Heart left ventricle (tissue), 13 donors: ENCODE measurements around the gene IVNS1ABP.

Experiments used
- POLR2A ChIP-seq, 2 donors: fragments of 450-650 bp; IDR thresholded peaks; one replicate each; pipeline ENCODE4 v1.6.1; 2017; ENCODE audit warnings: antibody characterized with exemption in 2 of 2, mild to moderate bottlenecking in 2 of 2, moderate library complexity in 2 of 2
- TF ChIP-seq, protein P1 (sequence below), 12 donors: fragments of 200-600 bp; sonication (generic) in 4 of 12; IDR thresholded peaks; one replicate each; pipeline versions ENCODE4 v1.5.0 to v1.8.0; 2018 to 2022; ENCODE audit warnings: antibody characterized with exemption in 12 of 12, mild to moderate bottlenecking in 5 of 12
- donor health status: ischemic (EF 13 %, LVEDD 7.1; RV severe dilation, severe dysfunction).
- donor health status: DM: no; HTN: yes; CAD: no.
- donor health status: DM: no; HTN: no; CAD: no.
- donor health status: ischemic (EF 25% LVEDD 6.9; RV normal size, moderate dysfunction).
- donor health status: ischemic (EF 25% LVEDD 5.7; RV mildly dilated, moderate dysfunction).
- donor health status: ischemic (EF 35%, LVEDD 5.7; RV mildly dilated, moderate dysfunction).
- donor health status: nonischemic (EF 11% LVEDD 7.7; RV severe dilation, severe dysfunction).
- donor health status: DM: yes; HTN: yes; CAD: no.
- donor health status: PGD.
- donor health status: ischemic (EF 29% LVEDD 5.4; RV normal size, mild dysfunction).
- donor health status: nonischemic (EF 23%, LVEDD 6.1; RV moderate dilation, normal function).

GRCh38 chr1:185318431-185319138 lies 1.5 kb upstream of the IVNS1ABP start:
- TF ChIP-seq POLR2A (IDR thresholded peaks at IDR 0.05): no peak
- TF ChIP-seq, protein P1, sequence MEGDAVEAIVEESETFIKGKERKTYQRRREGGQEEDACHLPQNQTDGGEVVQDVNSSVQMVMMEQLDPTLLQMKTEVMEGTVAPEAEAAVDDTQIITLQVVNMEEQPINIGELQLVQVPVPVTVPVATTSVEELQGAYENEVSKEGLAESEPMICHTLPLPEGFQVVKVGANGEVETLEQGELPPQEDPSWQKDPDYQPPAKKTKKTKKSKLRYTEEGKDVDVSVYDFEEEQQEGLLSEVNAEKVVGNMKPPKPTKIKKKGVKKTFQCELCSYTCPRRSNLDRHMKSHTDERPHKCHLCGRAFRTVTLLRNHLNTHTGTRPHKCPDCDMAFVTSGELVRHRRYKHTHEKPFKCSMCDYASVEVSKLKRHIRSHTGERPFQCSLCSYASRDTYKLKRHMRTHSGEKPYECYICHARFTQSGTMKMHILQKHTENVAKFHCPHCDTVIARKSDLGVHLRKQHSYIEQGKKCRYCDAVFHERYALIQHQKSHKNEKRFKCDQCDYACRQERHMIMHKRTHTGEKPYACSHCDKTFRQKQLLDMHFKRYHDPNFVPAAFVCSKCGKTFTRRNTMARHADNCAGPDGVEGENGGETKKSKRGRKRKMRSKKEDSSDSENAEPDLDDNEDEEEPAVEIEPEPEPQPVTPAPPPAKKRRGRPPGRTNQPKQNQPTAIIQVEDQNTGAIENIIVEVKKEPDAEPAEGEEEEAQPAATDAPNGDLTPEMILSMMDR (IDR thresholded peaks at IDR 0.05): no peak
